Sigmoid colon (tissue), 4 donors: ENCODE measurements around the gene RARS1.

Experiments used
- POLR2A ChIP-seq, 2 donors: fragments of 450-650 bp; IDR thresholded peaks; one replicate each; pipeline ENCODE4 v1.6.1; 2016; ENCODE audit warnings: antibody characterized with exemption in 2 of 2, mild to moderate bottlenecking in 2 of 2, moderate library complexity in 2 of 2
- POLR2AphosphoS5 ChIP-seq, 4 donors: sonication (generic); formaldehyde crosslinking; IDR thresholded peaks; one replicate each; pipeline ENCODE4 v1.6.1; 2017; ENCODE audit warnings: antibody characterized with exemption in 4 of 4

DNA sequence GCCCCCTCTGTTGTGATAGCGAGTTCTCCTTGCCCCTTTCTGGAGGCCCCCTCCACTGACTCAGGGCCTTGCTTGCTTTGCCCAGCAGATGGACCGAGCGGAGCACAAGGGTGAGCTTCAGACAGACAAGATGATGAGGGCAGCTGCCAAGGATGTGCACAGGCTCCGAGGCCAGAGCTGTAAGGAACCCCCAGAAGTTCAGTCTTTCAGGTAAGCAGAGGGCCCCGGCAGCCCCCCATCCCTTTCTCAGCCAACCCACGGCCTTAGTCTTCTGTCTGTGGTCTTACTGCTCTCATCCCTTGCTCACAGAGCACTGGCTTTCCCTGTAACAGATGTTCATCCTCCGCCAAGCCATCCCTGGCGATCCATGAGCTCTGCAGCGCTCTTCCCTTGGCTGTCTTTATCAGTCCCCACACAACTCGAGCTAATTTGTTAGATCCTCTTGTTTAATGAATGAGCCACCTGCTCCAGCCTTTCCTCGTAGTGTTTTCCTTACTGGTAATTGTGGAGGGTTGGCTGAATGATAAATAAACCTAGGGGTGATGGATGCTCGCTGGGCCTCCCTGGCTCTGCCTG lies 18.4 kb upstream of the RARS1 start:
- TF ChIP-seq POLR2A (IDR thresholded peaks at IDR 0.05): no peak
- TF ChIP-seq POLR2AphosphoS5 (IDR thresholded peaks at IDR 0.05): no peak
